Thyroid gland (tissue), 4 donors: ENCODE measurements around the gene IGDCC3.

ENCODE experiments used
- POLR2A ChIP-seq, 2 donors: fragments of 450-650 bp; IDR thresholded peaks; one replicate each; pipeline ENCODE4 v1.6.1; 2017; ENCODE audit warnings: antibody characterized with exemption in 2 of 2, mild to moderate bottlenecking in 2 of 2, moderate library complexity in 1 of 2
- TF ChIP-seq, protein P1 (sequence below), 6 experiments: fragments of 200-600 bp in 3 of 6; fragments of 450-650 bp in 3 of 6; sonication (generic) in 3 of 6; IDR thresholded peaks; one replicate each; pipeline ENCODE4 v1.5.1; 2016 to 2019; ENCODE audit warnings: antibody characterized with exemption in 6 of 6, mild to moderate bottlenecking in 2 of 6, inconsistent platforms in 1 of 6, moderate library complexity in 1 of 6

DNA sequence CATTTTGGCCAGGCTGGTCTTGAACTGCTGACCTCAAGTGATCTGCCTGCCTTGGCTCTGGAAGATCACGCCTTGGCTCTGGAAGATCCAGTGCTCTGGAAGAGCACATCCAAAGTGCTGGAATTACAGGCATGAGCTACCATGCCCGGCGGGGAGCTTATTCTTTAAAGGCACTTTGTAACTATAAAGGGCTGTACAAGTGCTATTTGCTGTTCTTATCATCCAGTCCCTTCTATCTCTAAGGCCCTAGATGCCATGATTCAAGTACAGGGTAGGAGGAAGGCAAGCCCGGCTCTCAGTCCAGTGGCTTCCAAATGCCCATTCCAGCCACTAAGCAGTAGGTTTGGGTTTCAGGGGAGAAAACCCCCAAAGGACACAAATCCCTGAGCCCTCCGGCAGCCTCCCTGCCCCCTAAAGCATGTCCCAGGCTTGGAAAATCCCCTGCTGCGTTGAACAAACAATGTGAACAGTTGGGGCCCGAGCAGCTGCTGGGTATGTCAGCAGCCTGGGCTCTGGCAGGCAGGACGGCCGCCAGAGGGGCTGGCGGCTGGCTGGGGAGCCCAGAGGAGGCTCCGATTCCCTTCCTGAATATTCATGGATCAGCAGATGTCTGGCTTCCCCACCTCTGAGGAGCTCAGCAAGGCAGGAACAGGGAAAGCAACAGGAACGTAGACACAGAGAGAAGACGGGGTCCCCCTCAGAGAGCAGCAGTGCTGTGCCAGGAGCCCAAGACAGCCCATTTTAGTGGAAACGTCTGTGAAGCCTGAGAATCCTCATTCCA lies 37.2 kb upstream of the IGDCC3 start:
- TF ChIP-seq, protein P1, sequence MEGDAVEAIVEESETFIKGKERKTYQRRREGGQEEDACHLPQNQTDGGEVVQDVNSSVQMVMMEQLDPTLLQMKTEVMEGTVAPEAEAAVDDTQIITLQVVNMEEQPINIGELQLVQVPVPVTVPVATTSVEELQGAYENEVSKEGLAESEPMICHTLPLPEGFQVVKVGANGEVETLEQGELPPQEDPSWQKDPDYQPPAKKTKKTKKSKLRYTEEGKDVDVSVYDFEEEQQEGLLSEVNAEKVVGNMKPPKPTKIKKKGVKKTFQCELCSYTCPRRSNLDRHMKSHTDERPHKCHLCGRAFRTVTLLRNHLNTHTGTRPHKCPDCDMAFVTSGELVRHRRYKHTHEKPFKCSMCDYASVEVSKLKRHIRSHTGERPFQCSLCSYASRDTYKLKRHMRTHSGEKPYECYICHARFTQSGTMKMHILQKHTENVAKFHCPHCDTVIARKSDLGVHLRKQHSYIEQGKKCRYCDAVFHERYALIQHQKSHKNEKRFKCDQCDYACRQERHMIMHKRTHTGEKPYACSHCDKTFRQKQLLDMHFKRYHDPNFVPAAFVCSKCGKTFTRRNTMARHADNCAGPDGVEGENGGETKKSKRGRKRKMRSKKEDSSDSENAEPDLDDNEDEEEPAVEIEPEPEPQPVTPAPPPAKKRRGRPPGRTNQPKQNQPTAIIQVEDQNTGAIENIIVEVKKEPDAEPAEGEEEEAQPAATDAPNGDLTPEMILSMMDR (IDR thresholded peaks at IDR 0.05): no peak
- TF ChIP-seq POLR2A (IDR thresholded peaks at IDR 0.05): no peak
